HepG2 (cell line): ENCODE results near the gene TAPBP. TPM values are rescaled to one million over a fixed set of nuclear protein-coding genes. Genes with fewer than 3 reads are reported as not detected.

Experiments used
- CBX1 ChIP-seq: IDR thresholded peaks from one replicate; pipeline ENCODE4 v1.6.1; 2016; ENCODE audit warnings: antibody characterized with exemption, low read depth
- FOSL1 ChIP-seq: sonication (generic); formaldehyde crosslinking; IDR thresholded peaks from 2 replicates; pipeline ENCODE4 v1.9.0; 2021; ENCODE audit warnings: missing genetic modification reagents, borderline replicate concordance
- HOXD1 ChIP-seq: sonication (generic); formaldehyde crosslinking; IDR thresholded peaks from 2 replicates; pipeline ENCODE4 v1.5.0; 2020; ENCODE audit warnings: missing genetic modification reagents
- KDM4B ChIP-seq: sonication (generic); formaldehyde crosslinking; IDR thresholded peaks from 2 replicates; pipeline ENCODE4 v1.4.0; 2020; ENCODE audit warnings: missing genetic modification reagents
- SMAD3 ChIP-seq: sonication (generic); formaldehyde crosslinking; IDR thresholded peaks from 2 replicates; pipeline ENCODE4 v1.4.0; 2020; ENCODE audit warnings: missing genetic modification reagents
- ZNF124 ChIP-seq: sonication (generic); formaldehyde crosslinking; IDR thresholded peaks from 2 replicates; pipeline ENCODE4 v1.4.0; 2020; ENCODE audit warnings: missing genetic modification reagents
- ZNF224 ChIP-seq: sonication (generic); formaldehyde crosslinking; IDR thresholded peaks from 2 replicates; pipeline ENCODE4 v1.5.0; 2020; ENCODE audit warnings: mild to moderate bottlenecking, missing genetic modification reagents
- ZNF775 ChIP-seq: sonication (generic); formaldehyde crosslinking; IDR thresholded peaks from 2 replicates; pipeline ENCODE4 v1.4.0; 2020; ENCODE audit warnings: missing genetic modification reagents, mild to moderate bottlenecking, moderate library complexity, borderline replicate concordance
- ZNF891 ChIP-seq: sonication (generic); formaldehyde crosslinking; IDR thresholded peaks from 2 replicates; pipeline ENCODE4 v1.5.0; 2020; ENCODE audit warnings: mild to moderate bottlenecking, missing genetic modification reagents
- polyA plus RNA-seq, 8 experiments: library from polyadenylated mRNA; depleted of rRNA in 3 of 8; stranded (reverse) in 7 of 8; unstranded in 1 of 8; fragments of >200 nt; fragmentation: Illumina TruSeq in 4 of 8; extraction: Trizol in 4 of 8; gene quantifications; 2 replicates each; pipeline versions ENCODE4 v1.2.1 to v1.2.3, GENCODE V29; 2011 to 2016; ENCODE audit warnings: low read depth in 4 of 8, missing spikeins in 1 of 8, mixed read lengths in 1 of 8; ENCODE audit not compliant: insufficient read depth in 1 of 8
- total RNA-seq, 5 experiments: library from RNA; depleted of rRNA; stranded (reverse); fragments of >200 nt; fragmentation: Illumina TruSeq; extraction: Trizol; gene quantifications; 2 replicates each; pipeline ENCODE4 v1.2.3, GENCODE V29; 2016; ENCODE audit warnings: low read depth in 1 of 5
- TF ChIP-seq, protein P1 (sequence below): sonication (generic); formaldehyde crosslinking; IDR thresholded peaks from 2 replicates; pipeline ENCODE4 v1.4.0; 2020; ENCODE audit warnings: low read depth, missing genetic modification reagents
- TF ChIP-seq, protein P2 (sequence below): sonication (generic); formaldehyde crosslinking; IDR thresholded peaks from 2 replicates; pipeline ENCODE4 v1.5.0; 2020; ENCODE audit warnings: mild to moderate bottlenecking, missing genetic modification reagents, borderline replicate concordance
- TF ChIP-seq, protein P3 (sequence below): sonication (generic); formaldehyde crosslinking; IDR thresholded peaks from 2 replicates; pipeline ENCODE4 v1.4.0; 2020; ENCODE audit warnings: mild to moderate bottlenecking, missing genetic modification reagents
- TF ChIP-seq, protein P4 (sequence below): sonication (generic); formaldehyde crosslinking; conservative IDR thresholded peaks from 2 replicates; pipeline ENCODE4 v1.8.0; 2022; ENCODE audit warnings: low read depth, missing genetic modification reagents

TAPBP gene
- total and polyA plus RNA-seq, 2 of the 13 experiments (the other 11 are each of a cell fraction or from before 2014, with no cell fraction given), result 27.4 to 32.3 TPM

DNA sequence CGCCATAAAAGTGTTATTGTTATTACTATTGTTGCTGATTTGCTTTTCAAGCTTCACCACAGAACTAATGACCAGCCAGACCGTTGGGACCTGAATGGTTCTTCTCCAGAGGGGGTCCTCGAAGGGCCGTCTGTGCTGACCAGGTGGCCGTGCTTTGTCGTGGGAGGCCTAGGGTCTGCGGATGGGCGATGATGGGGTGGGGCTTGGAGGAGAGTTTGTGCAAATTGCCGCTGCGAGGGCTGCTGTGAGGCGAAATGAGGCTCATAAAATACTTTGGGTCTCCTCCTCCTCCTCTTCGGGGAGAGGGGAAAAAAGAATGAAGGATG lies 9.7 kb upstream of the TAPBP start (continued):
- TF ChIP-seq, protein P1, sequence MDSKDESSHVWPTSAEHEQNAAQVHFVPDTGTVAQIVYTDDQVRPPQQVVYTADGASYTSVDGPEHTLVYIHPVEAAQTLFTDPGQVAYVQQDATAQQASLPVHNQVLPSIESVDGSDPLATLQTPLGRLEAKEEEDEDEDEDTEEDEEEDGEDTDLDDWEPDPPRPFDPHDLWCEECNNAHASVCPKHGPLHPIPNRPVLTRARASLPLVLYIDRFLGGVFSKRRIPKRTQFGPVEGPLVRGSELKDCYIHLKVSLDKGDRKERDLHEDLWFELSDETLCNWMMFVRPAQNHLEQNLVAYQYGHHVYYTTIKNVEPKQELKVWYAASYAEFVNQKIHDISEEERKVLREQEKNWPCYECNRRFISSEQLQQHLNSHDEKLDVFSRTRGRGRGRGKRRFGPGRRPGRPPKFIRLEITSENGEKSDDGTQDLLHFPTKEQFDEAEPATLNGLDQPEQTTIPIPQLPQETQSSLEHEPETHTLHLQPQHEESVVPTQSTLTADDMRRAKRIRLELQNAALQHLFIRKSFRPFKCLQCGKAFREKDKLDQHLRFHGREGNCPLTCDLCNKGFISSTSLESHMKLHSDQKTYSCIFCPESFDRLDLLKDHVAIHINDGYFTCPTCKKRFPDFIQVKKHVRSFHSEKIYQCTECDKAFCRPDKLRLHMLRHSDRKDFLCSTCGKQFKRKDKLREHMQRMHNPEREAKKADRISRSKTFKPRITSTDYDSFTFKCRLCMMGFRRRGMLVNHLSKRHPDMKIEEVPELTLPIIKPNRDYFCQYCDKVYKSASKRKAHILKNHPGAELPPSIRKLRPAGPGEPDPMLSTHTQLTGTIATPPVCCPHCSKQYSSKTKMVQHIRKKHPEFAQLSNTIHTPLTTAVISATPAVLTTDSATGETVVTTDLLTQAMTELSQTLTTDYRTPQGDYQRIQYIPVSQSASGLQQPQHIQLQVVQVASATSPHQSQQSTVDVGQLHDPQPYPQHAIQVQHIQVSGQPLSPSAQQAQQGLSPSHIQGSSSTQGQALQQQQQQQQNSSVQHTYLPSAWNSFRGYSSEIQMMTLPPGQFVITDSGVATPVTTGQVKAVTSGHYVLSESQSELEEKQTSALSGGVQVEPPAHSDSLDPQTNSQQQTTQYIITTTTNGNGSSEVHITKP (CRISPR knock-in tag), result no peak
- TF ChIP-seq ZNF891 (CRISPR knock-in tag), result peak; percentile 34; the same call in 1 of the 2 replicates
- TF ChIP-seq ZNF775 (CRISPR knock-in tag), result no peak
- peak; percentile 1 for TF ChIP-seq CBX1
- TF ChIP-seq ZNF224 (CRISPR knock-in tag), result 0 out of 2 replicates have a peak, but pooled peaks have one; percentile 28
- TF ChIP-seq, protein P2, sequence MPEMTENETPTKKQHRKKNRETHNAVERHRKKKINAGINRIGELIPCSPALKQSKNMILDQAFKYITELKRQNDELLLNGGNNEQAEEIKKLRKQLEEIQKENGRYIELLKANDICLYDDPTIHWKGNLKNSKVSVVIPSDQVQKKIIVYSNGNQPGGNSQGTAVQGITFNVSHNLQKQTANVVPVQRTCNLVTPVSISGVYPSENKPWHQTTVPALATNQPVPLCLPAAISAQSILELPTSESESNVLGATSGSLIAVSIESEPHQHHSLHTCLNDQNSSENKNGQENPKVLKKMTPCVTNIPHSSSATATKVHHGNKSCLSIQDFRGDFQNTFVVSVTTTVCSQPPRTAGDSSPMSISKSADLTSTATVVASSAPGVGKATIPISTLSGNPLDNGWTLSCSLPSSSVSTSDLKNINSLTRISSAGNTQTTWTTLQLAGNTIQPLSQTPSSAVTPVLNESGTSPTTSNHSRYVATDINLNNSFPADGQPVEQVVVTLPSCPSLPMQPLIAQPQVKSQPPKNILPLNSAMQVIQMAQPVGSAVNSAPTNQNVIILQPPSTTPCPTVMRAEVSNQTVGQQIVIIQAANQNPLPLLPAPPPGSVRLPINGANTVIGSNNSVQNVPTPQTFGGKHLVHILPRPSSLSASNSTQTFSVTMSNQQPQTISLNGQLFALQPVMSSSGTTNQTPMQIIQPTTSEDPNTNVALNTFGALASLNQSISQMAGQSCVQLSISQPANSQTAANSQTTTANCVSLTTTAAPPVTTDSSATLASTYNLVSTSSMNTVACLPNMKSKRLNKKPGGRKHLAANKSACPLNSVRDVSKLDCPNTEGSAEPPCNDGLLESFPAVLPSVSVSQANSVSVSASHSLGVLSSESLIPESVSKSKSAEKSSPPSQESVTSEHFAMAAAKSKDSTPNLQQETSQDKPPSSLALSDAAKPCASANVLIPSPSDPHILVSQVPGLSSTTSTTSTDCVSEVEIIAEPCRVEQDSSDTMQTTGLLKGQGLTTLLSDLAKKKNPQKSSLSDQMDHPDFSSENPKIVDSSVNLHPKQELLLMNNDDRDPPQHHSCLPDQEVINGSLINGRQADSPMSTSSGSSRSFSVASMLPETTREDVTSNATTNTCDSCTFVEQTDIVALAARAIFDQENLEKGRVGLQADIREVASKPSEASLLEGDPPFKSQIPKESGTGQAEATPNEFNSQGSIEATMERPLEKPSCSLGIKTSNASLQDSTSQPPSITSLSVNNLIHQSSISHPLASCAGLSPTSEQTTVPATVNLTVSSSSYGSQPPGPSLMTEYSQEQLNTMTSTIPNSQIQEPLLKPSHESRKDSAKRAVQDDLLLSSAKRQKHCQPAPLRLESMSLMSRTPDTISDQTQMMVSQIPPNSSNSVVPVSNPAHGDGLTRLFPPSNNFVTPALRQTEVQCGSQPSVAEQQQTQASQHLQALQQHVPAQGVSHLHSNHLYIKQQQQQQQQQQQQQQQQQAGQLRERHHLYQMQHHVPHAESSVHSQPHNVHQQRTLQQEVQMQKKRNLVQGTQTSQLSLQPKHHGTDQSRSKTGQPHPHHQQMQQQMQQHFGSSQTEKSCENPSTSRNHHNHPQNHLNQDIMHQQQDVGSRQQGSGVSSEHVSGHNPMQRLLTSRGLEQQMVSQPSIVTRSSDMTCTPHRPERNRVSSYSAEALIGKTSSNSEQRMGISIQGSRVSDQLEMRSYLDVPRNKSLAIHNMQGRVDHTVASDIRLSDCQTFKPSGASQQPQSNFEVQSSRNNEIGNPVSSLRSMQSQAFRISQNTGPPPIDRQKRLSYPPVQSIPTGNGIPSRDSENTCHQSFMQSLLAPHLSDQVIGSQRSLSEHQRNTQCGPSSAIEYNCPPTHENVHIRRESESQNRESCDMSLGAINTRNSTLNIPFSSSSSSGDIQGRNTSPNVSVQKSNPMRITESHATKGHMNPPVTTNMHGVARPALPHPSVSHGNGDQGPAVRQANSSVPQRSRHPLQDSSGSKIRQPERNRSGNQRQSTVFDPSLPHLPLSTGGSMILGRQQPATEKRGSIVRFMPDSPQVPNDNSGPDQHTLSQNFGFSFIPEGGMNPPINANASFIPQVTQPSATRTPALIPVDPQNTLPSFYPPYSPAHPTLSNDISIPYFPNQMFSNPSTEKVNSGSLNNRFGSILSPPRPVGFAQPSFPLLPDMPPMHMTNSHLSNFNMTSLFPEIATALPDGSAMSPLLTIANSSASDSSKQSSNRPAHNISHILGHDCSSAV (CRISPR knock-in tag), result no peak
- no peak for TF ChIP-seq ZNF124
- no peak for TF ChIP-seq FOSL1 (CRISPR knock-in tag)
- TF ChIP-seq, protein P3, sequence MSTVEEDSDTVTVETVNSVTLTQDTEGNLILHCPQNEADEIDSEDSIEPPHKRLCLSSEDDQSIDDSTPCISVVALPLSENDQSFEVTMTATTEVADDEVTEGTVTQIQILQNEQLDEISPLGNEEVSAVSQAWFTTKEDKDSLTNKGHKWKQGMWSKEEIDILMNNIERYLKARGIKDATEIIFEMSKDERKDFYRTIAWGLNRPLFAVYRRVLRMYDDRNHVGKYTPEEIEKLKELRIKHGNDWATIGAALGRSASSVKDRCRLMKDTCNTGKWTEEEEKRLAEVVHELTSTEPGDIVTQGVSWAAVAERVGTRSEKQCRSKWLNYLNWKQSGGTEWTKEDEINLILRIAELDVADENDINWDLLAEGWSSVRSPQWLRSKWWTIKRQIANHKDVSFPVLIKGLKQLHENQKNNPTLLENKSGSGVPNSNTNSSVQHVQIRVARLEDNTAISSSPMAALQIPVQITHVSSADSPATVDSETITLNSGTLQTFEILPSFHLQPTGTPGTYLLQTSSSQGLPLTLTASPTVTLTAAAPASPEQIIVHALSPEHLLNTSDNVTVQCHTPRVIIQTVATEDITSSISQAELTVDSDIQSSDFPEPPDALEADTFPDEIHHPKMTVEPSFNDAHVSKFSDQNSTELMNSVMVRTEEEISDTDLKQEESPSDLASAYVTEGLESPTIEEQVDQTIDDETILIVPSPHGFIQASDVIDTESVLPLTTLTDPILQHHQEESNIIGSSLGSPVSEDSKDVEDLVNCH (CRISPR knock-in tag), result no peak
- no peak for TF ChIP-seq KDM4B
- TF ChIP-seq SMAD3, result no peak
- no peak for TF ChIP-seq HOXD1
- TF ChIP-seq, protein P4, sequence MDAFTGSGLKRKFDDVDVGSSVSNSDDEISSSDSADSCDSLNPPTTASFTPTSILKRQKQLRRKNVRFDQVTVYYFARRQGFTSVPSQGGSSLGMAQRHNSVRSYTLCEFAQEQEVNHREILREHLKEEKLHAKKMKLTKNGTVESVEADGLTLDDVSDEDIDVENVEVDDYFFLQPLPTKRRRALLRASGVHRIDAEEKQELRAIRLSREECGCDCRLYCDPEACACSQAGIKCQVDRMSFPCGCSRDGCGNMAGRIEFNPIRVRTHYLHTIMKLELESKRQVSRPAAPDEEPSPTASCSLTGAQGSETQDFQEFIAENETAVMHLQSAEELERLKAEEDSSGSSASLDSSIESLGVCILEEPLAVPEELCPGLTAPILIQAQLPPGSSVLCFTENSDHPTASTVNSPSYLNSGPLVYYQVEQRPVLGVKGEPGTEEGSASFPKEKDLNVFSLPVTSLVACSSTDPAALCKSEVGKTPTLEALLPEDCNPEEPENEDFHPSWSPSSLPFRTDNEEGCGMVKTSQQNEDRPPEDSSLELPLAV, result no peak
